ENCODE data around the gene RNF222. TPM values are rescaled to one million over a fixed set of nuclear protein-coding genes. Genes with fewer than 3 reads are reported as not detected.

RNF222 gene
- total RNA-seq, 3 donors from 2014 or later = not detected

DNA sequence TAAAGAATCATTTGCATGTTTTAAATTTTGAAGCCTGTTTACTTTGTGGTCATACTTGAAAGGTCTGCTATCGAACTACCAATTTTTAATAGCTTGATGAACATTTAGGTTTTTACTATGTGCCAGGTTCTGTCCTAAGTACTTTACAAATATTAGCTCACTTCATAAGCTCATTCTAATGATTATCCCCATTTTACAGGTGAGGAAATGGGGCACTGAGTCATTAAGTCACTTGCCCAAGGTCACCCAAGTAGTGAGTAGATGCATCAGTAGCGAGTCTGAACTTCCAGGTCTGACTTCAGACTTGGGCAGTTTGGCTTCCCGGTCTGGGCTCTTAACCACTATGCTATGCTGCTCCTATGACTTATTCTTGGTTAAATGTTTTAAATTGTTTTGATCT is 42.1 kb upstream of the RNF222 start:
- peaks cover 14% of the 10 kb centered on the region for H3K4me1 ChIP-seq (ENCODE audit: low read depth)
- TF ChIP-seq CTCF (IDR thresholded peaks at IDR 0.05) = no peak
- DNase-seq = no peak
- H3K36me3 ChIP-seq (ENCODE audit: low read depth) = no peaks in the 10 kb centered on the region
- ATAC-seq = no peak
- H3K9me3 ChIP-seq = no peaks in the 10 kb centered on the region
- no peak overlapping the region for H3K4me3 ChIP-seq
- intact Hi-C loops (cut with DNase I, micrococcal nuclease) = no loop called here

- intact Hi-C loops (cut with DNase I, micrococcal nuclease) = no loop called here
- Histone ChIP-seq H3K9me3 (no peaks in the 10 kb centered on the region), H3K4me3 (no peak overlapping the region), H3K36me3 (ENCODE audit: low read depth) (no peaks in the 10 kb centered on the region), H3K4me1 (ENCODE audit: low read depth) (peaks cover 14% of the 10 kb centered on the region)
- DNase-seq = no peak
- ATAC-seq = no peak
- no peak for TF ChIP-seq CTCF (IDR thresholded peaks at IDR 0.05)
These were observed 40.8 kb upstream of the RNF222 start for GRCh38 chr17:8438441-8438840.

GRCh38 chr17:8436844-8437171 is 39.2 kb upstream of the RNF222 start:
- H3K9me3 ChIP-seq = no peaks in the 10 kb centered on the region
- TF ChIP-seq CTCF (IDR thresholded peaks at IDR 0.05) = no peak
- ATAC-seq (no peak), DNase-seq (no peak)
- peaks cover 14% of the 10 kb centered on the region for H3K4me1 ChIP-seq (ENCODE audit: low read depth)
- intact Hi-C loops (cut with DNase I, micrococcal nuclease) = no loop called here
- H3K36me3 ChIP-seq (ENCODE audit: low read depth) = no peaks in the 10 kb centered on the region
- peak overlapping the region; percentile 86 for H3K4me3 ChIP-seq

DNA sequence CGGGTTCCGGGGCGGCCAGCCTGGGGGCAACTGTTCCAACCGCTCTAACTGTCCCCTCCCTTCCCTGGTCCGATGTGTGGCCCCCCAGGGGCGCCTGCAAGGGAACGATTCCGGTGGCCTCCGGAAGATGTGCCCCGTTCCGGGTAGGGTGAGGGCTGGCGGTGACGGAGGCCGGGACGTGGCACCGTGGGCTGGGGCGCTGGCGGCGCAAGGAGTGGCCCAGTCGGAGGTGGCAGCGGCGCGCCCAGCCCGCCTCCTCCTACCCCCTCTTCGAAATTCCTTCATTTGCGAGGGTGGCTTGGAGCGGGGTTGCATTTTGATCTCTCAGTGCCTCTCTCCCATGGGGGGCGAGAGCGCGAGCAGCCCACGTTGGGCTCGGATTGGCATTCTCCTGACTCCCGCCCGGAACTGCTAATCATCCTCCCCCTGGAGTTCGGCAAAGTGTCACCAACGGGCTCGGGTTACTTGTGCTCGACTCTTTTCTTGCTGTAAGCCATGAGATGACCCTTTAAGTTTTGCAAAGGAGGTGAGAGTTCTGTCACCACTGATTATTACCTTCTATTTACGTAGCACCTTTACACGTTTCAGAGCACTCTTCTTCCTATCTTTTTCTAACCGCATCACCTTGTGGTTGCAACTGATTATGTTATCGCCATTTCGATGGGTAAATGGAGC is 38.7 kb upstream of the RNF222 start:
- DNase-seq = peak; percentile 71 to 87 (median 86)
- no peaks in the 10 kb centered on the region for H3K9me3 ChIP-seq
- intact Hi-C loops (cut with DNase I, micrococcal nuclease) = no loop called here
- peak; percentile 90 for ATAC-seq
- peak overlapping the region; percentile 86 for H3K4me3 ChIP-seq
- no peak for TF ChIP-seq CTCF (IDR thresholded peaks at IDR 0.05)
- peaks cover 14% of the 10 kb centered on the region for H3K4me1 ChIP-seq (ENCODE audit: low read depth)
- no peaks in the 10 kb centered on the region for H3K36me3 ChIP-seq (ENCODE audit: low read depth)

DNA sequence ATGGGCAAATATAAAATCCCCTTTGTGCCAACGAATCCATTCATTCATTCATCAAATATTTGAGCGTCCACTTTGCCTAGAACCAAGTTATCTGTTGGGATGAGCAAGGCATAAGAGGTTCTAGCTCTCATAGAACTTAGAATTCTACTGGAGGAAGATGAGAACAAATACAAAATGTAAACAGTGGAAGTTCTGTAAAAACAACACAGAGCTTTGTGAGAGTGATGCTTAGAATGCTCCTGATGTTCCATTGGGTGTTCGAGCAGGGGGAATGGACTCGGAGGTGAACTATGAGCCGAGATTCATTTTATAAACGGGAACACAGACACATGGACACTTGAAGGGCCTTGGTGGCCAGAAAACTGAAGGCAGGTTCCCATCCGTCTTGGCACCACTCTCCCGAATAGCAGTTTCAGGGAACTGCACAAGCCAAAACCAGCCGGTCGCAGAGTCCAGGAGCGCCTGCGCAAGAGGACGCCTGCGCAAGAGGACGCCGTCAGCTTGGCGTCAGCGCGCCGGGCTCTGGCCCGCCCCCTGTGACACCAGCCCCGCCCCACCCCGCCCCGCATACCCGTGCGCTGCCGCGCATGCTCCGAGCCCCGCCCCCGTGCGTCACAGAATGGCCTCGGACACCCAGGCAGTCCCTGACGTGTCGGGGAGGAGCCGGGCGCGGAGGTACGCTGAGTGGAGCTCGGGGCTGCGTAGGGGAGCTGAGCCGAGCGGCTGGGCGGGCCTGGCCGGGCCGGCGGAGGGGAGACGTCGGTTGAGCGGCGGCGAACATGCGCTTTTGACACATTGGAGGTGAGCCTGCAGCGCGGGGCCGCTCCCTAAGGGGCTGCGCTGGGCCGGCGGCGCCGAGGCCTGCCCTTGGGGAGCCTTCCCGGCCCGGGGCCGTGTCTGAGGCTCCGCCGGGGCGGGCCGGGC is 37.9 kb upstream of the RNF222 start, which contains the start of gene NDEL1:
NDEL1 (plus strand) TSS at position 640 of the 924 bp plus-strand sequence. CDS start 8,388 bp downstream, outside the sequence.
- ATAC-seq (peak; percentile 97), DNase-seq (peak; percentile 99 to 100 (median 99))
- Histone ChIP-seq H3K36me3 (ENCODE audit: low read depth) (no peaks in the 10 kb centered on the region), H3K4me1 (ENCODE audit: low read depth) (peaks cover 14% of the 10 kb centered on the region), H3K9me3 (no peaks in the 10 kb centered on the region), H3K4me3 (peak within 1 kb of the TSS; percentile 86)
- intact Hi-C loops (cut with DNase I, micrococcal nuclease) = no loop called here
- no peak for TF ChIP-seq CTCF (IDR thresholded peaks at IDR 0.05)

Measured in mucosa of descending colon (tissue), 3 donors.